Panc1 (cell line): Measurements from ENCODE around the gene HEG1. TPM values are rescaled to one million over a fixed set of nuclear protein-coding genes. Genes with fewer than 3 reads are reported as not detected.

Experiments
- ATAC-seq: fragments of 200-7000 bp; cut with Tn5 transposase; 2 replicates; pipeline ENCODE4 v1.9.1; 2020; ENCODE audit warnings: mild to moderate bottlenecking, moderate library complexity
- BruUV-seq: library from RNA; stranded (reverse); fragments of 400-500 nt; replicated peaks from 2 replicates; lab custom pipeline; 2021; lab: Mats Ljungman, UMichigan
- CTCF ChIA-PET: fragments of 300-600 bp; sonication (Branson Sonifier 250); formaldehyde crosslinking; loops from one replicate; lab custom pipeline; 2022; ENCODE audit warnings: antibody characterized with exemption; lab: Charles Lee
- POLR2A ChIA-PET: fragments of 300-600 bp; sonication (Branson Sonifier 250); formaldehyde crosslinking; loops from one replicate; lab custom pipeline; 2022; ENCODE audit warnings: antibody characterized with exemption; lab: Charles Lee
- DNase-seq: peaks from one replicate; pipeline ENCODE4 v3.0.0-alpha.2; 2010; ENCODE audit warnings: low read depth, low spot score
- H3K27ac ChIP-seq: 2 replicates; pipeline ENCODE4 v1.5.1; 2011; ENCODE audit warnings: mild to moderate bottlenecking, low read length, inconsistent platforms
- H3K27me3 ChIP-seq: fragments of 200-500 bp; sonication (Bioruptor generic); 2 replicates; pipeline ENCODE4 v1.6.0; 2014; ENCODE audit warnings: low read length, inconsistent platforms; ENCODE audit not compliant: control insufficient read depth, insufficient read depth
- H3K36me3 ChIP-seq: fragments of 200-500 bp; sonication (Bioruptor generic); 2 replicates; pipeline ENCODE4 v1.5.1; 2014; ENCODE audit warnings: inconsistent platforms, mild to moderate bottlenecking, low read length, moderate library complexity; ENCODE audit not compliant: control insufficient read depth, insufficient read depth
- H3K4me1 ChIP-seq: 2 replicates; pipeline ENCODE4 v1.5.1; 2011; ENCODE audit warnings: inconsistent platforms, mild to moderate bottlenecking, low read length, moderate library complexity; ENCODE audit not compliant: control insufficient read depth, insufficient read depth
- H3K4me3 ChIP-seq, 2 experiments: 2 replicates each; pipeline ENCODE4 v1.5.1; 2011 to 2012; ENCODE audit warnings: low read depth in 2 of 2, low read length in 2 of 2, mild to moderate bottlenecking in 2 of 2, inconsistent platforms in 1 of 2, moderate library complexity in 1 of 2
- H3K9me3 ChIP-seq: fragments of 200-500 bp; sonication (Bioruptor generic); 2 replicates; pipeline ENCODE4 v1.5.1; 2014; ENCODE audit warnings: low read depth, mild to moderate bottlenecking, inconsistent platforms, low read length, moderate library complexity; ENCODE audit not compliant: control insufficient read depth, insufficient read depth
- POLR2AphosphoS5 ChIP-seq: IDR thresholded peaks from 2 replicates; pipeline ENCODE4 v1.6.1; 2012; ENCODE audit warnings: mild to moderate bottlenecking, low read depth, low read length, moderate library complexity
- SIN3A ChIP-seq: IDR thresholded peaks from 2 replicates; pipeline ENCODE4 v1.6.1; 2012; ENCODE audit warnings: low read depth, mild to moderate bottlenecking, low read length, moderate library complexity, borderline replicate concordance; ENCODE audit not compliant: insufficient read depth
- TCF7L2 ChIP-seq: IDR thresholded peaks from 2 replicates; pipeline ENCODE4 v1.6.1; 2011; ENCODE audit warnings: mild to moderate bottlenecking, low read depth, low read length, inconsistent platforms
- in situ Hi-C: cut with HindIII; loops from 2 replicates; pipeline ENCODE4 v1.10.0; 2016; ENCODE audit warnings: low sequenced_read_pairs, low pct_unique_long_range_greater_than_20kb
- intact Hi-C: fragments of 100-400 bp; cut with micrococcal nuclease; formaldehyde crosslinking; loops from one replicate; pipeline ENCODE4 v1.10.0; 2022; ENCODE audit not compliant: unreplicated experiment
- total RNA-seq: library from RNA; stranded (reverse); gene quantifications from one replicate; pipeline ENCODE4 v1.2.1, GENCODE V29; 2021; ENCODE audit not compliant: unreplicated experiment
- TF ChIP-seq, protein P1 (sequence below): fragments of 450-650 bp; IDR thresholded peaks from 2 replicates; pipeline ENCODE4 v1.5.1; 2017; ENCODE audit warnings: mild to moderate bottlenecking
- TF ChIP-seq, protein P2 (sequence below), 2 experiments: IDR thresholded peaks; 2 replicates each; pipeline ENCODE4 v1.6.1; 2011 to 2012; ENCODE audit warnings: low read depth in 2 of 2, control low read depth in 1 of 2, low read length in 1 of 2, mild to moderate bottlenecking in 1 of 2, moderate library complexity in 1 of 2; ENCODE audit not compliant: insufficient read depth in 1 of 2

The HEG1 gene
- total RNA-seq, 1 experiment from 2014 or later, result 141 TPM

DNA sequence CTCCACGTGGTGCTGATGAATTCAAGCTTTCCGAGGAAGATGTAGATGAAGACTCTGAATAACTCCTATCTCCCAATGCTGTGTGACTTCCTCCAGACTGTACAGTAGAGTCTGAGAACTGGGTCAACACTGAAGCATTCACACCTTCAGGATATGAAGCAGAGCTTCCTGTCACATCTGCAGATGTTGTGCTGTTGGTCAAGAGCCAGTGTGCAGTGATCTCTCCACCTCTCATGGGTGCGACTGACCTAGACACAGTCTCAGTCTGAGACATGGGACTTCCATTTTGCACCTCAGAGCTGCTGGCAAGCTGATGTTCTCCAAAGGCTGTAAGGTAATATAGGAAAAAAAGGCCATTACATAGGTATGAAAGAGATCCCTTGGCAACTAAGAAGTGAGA is 36.5 kb downstream of the HEG1 start:
- H3K27ac ChIP-seq, result no peak overlapping the region
- DNase-seq (no peak), ATAC-seq (no peak; the same call in 1 of the 2 replicates)
- H3K36me3 ChIP-seq, result peaks cover 11% of the 10 kb centered on the region; the same call in 1 of the 2 replicates
- intact Hi-C loops (no loop called here), in situ Hi-C loops (no loop called here)
- H3K4me3 ChIP-seq, result no peak overlapping the region
- no TSS peak for BruUV-seq
- POLR2A ChIA-PET, result interaction anchor here (0.5 kb wide), 1 partner anchor 162 kb away, joined by 11 read pairs; no protein-coding TSS in a partner anchor
- H3K9me3 ChIP-seq, result no peaks in the 10 kb centered on the region
- CTCF ChIA-PET, result no interaction called here
- peaks cover 14% of the 10 kb centered on the region; the same call in 1 of the 2 replicates for H3K4me1 ChIP-seq
- H3K27me3 ChIP-seq, result no peaks in the 10 kb centered on the region
- TF ChIP-seq POLR2AphosphoS5 (no peak), TCF7L2 (no peak), SIN3A (no peak)
- TF ChIP-seq, protein P1, sequence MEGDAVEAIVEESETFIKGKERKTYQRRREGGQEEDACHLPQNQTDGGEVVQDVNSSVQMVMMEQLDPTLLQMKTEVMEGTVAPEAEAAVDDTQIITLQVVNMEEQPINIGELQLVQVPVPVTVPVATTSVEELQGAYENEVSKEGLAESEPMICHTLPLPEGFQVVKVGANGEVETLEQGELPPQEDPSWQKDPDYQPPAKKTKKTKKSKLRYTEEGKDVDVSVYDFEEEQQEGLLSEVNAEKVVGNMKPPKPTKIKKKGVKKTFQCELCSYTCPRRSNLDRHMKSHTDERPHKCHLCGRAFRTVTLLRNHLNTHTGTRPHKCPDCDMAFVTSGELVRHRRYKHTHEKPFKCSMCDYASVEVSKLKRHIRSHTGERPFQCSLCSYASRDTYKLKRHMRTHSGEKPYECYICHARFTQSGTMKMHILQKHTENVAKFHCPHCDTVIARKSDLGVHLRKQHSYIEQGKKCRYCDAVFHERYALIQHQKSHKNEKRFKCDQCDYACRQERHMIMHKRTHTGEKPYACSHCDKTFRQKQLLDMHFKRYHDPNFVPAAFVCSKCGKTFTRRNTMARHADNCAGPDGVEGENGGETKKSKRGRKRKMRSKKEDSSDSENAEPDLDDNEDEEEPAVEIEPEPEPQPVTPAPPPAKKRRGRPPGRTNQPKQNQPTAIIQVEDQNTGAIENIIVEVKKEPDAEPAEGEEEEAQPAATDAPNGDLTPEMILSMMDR, result no peak
- TF ChIP-seq, protein P2, sequence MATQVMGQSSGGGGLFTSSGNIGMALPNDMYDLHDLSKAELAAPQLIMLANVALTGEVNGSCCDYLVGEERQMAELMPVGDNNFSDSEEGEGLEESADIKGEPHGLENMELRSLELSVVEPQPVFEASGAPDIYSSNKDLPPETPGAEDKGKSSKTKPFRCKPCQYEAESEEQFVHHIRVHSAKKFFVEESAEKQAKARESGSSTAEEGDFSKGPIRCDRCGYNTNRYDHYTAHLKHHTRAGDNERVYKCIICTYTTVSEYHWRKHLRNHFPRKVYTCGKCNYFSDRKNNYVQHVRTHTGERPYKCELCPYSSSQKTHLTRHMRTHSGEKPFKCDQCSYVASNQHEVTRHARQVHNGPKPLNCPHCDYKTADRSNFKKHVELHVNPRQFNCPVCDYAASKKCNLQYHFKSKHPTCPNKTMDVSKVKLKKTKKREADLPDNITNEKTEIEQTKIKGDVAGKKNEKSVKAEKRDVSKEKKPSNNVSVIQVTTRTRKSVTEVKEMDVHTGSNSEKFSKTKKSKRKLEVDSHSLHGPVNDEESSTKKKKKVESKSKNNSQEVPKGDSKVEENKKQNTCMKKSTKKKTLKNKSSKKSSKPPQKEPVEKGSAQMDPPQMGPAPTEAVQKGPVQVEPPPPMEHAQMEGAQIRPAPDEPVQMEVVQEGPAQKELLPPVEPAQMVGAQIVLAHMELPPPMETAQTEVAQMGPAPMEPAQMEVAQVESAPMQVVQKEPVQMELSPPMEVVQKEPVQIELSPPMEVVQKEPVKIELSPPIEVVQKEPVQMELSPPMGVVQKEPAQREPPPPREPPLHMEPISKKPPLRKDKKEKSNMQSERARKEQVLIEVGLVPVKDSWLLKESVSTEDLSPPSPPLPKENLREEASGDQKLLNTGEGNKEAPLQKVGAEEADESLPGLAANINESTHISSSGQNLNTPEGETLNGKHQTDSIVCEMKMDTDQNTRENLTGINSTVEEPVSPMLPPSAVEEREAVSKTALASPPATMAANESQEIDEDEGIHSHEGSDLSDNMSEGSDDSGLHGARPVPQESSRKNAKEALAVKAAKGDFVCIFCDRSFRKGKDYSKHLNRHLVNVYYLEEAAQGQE (IDR thresholded peaks at IDR 0.05; ENCODE audit: insufficient read depth in 1 of 2, low read depth in 2 of 2, low read length in 1 of 2), result no peak

DNA sequence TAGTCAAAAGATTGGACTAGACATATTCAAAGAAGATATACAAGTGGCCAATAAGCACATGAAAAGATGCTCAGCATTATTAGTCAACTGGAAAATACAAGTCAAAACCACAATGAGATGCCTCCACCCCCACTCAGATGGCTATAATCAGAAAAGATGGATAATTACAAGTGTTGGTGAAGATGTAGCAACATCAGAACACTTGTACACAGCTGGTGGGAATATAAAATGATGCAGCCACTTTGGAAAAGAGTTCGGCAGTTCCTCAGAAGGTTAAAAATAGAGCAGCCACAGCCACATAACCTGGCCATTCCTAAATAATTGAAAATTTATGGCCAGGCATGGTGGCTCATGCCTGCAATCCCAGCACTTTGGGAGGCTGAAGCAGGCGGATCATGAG is 38.4 kb downstream of the HEG1 start:
- TF ChIP-seq TCF7L2, result no peak
- no peak for TF ChIP-seq POLR2AphosphoS5
- no peak for TF ChIP-seq SIN3A
- TF ChIP-seq, protein P1, result no peak
- TF ChIP-seq, protein P2 (IDR thresholded peaks at IDR 0.05; ENCODE audit: insufficient read depth in 1 of 2, low read depth in 2 of 2, low read length in 1 of 2), result no peak
- Histone ChIP-seq H3K27me3 (no peaks in the 10 kb centered on the region), H3K36me3 (peaks cover 18% of the 10 kb centered on the region), H3K27ac (no peak overlapping the region), H3K9me3 (no peaks in the 10 kb centered on the region), H3K4me3 (no peak overlapping the region), H3K4me1 (no peaks in the 10 kb centered on the region)
- in situ Hi-C loops, result no loop called here
- intact Hi-C loops, result no loop called here
- ATAC-seq (no peak), DNase-seq (no peak)
- no TSS peak for BruUV-seq
- CTCF ChIA-PET, result no interaction called here
- POLR2A ChIA-PET, result no interaction called here
